GM18870 (cell line): ENCODE results near the gene RNASET2.

ENCODE experiments used
- ATAC-seq: cut with Tn5 transposase; IDR thresholded peaks from one replicate; pipeline ENCODE4 v1.9.1; 2021; ENCODE audit warnings: moderate library complexity; ENCODE audit not compliant: unreplicated experiment

Gene RNASET2

GRCh38 chr6:166956444-166957086 is at the start of gene RNASET2:
Gene RNASET2 (minus strand): TSS chr6:166956550. CDS start chr6:166956182, 368 bp downstream.
- ATAC-seq: peak; percentile 42

- ATAC-seq: no peak
These were observed 49.2 kb upstream of the RNASET2 start for GRCh38 chr6:167005350-167006159.

GRCh38 chr6:167000759-167001158 is 44.4 kb upstream of the RNASET2 start:
- no peak for ATAC-seq

- ATAC-seq: no peak
These were observed 43.5 kb upstream of the RNASET2 start for GRCh38 chr6:166999884-167000253.

- peak; percentile 76 for ATAC-seq
These were observed 43.0 kb upstream of the RNASET2 start, which contains the start of gene CEP43 for GRCh38 chr6:166999145-166999883. Gene CEP43 (plus strand): TSS chr6:166999397. CDS start chr6:166999413, 16 bp downstream.

- ATAC-seq: peak; percentile 11
These were observed 42.1 kb upstream of the RNASET2 start for GRCh38 chr6:166998256-166999144.

- peak; percentile 27 for ATAC-seq
These were observed 41.5 kb upstream of the RNASET2 start for GRCh38 chr6:166997768-166998255.

- no peak for ATAC-seq
These were observed 41.0 kb upstream of the RNASET2 start for GRCh38 chr6:166997348-166997747.

- no peak for ATAC-seq
These were observed 40.1 kb upstream of the RNASET2 start for GRCh38 chr6:166996406-166996805.

- ATAC-seq: peak; percentile 66
These were observed 33.2 kb upstream of the RNASET2 start for GRCh38 chr6:166989427-166990032.

- no peak for ATAC-seq
These were observed 32.4 kb upstream of the RNASET2 start for GRCh38 chr6:166988674-166989201.

- no peak for ATAC-seq
These were observed 31.6 kb upstream of the RNASET2 start for GRCh38 chr6:166987930-166988329.

- no peak for ATAC-seq
These were observed 31.1 kb upstream of the RNASET2 start for GRCh38 chr6:166987448-166987847.

- no peak for ATAC-seq
These were observed 24.4 kb upstream of the RNASET2 start for GRCh38 chr6:166980738-166981137.

- no peak for ATAC-seq
These were observed 21.5 kb upstream of the RNASET2 start for GRCh38 chr6:166977621-166978525.

GRCh38 chr6:166976636-166977035 is 20.3 kb upstream of the RNASET2 start:
- ATAC-seq: no peak

- no peak for ATAC-seq
These were observed 15.8 kb upstream of the RNASET2 start for GRCh38 chr6:166972101-166972500.

GRCh38 chr6:166971271-166971670 is 14.9 kb upstream of the RNASET2 start:
- ATAC-seq: no peak

- no peak for ATAC-seq
These were observed 14.4 kb upstream of the RNASET2 start for GRCh38 chr6:166970776-166971175.
